GM12874 (cell line): ENCODE data around the gene PEX1.

Source experiments
- CTCF ChIP-seq: IDR thresholded peaks from 2 replicates; pipeline ENCODE4 v1.5.1; 2011; ENCODE audit warnings: low read depth, mild to moderate bottlenecking, control low read depth, low read length, moderate library complexity; ENCODE audit not compliant: insufficient read depth

Gene PEX1

DNA sequence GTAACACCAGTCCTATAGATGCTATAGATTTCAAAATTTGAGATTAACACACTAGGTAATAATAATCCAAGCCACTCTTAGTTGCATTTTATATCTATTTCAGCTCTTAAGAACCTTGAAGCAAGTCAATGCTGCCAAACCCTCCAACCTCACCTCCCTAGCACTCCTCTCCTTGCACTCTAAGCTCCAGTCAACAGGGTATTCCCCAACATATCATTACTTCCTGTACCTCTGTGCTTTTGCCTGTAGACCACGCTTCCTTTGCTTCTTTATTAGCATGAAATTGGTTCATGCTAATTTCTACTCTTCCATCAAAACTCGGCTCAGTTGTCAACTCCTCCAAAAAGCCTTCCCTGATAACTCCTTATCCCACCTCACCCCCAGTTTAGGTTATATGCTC is 24.6 kb downstream of the PEX1 start:
- no peak for TF ChIP-seq CTCF

GRCh38 chr7:92498557-92498956 is 29.8 kb downstream of the PEX1 start:
- no peak for TF ChIP-seq CTCF

DNA sequence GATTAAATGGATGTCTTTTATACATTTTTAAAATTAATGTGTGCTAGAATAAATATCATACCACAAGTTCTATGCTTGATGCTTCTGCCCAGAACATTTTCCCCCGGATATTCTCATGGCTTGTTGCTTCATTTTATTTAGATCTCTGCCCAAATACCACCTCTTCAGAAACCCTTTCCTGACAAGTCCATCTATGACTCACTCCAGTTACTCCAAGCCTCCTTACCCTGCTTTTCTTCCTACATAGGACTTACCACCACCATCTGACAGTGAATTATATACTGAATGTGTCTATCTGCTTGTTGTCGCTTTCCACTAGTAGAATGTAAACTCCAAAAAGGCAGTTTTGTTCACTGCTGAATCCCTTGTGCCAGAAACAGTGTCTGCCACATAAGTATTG is 31.4 kb downstream of the PEX1 start:
- no peak for TF ChIP-seq CTCF

GRCh38 chr7:92489634-92490033 is 38.7 kb downstream of the PEX1 start:
- TF ChIP-seq CTCF, result no peak

DNA sequence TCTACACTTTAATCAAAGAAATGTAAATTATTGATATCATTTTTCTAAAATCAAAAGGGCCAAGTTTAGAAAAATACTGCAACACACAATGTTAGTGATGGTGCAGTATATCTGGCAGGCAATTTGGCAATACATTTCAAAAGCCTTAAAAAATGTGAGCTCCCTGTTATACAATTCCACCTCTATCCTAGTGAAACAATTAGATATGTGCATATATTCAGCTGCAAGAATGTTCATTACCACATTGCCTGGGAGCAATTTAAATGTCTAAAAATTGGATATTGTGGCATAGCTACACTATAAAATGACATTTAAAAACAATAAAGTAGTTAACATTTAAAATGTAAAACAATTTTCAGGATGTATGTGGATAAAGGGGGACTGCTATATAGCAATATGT is 40.5 kb downstream of the PEX1 start:
- no peak for TF ChIP-seq CTCF

DNA sequence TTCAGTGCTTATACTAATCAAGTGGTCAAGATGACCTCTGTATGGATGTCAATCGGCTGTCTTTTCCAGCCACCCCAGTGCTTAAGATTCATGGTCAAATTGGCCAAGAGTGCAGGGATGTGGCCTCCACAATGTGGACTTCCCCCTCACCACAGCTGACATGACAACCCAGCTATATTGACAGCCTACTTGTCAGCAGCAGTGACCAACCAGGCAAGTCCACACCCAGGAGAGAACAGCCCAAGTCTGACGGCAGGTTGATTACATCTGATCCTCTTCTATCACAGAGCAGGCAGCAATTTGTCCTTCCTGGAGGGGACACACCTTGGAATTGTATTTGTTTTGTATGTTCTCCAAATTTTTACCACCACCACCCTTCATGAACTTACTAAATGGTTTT is 42.3 kb downstream of the PEX1 start:
- TF ChIP-seq CTCF, result no peak

- no peak for TF ChIP-seq CTCF
Measured at GRCh38 chr7:92485267-92485892, 42.9 kb downstream of the PEX1 start.
